Tibial nerve (tissue), 4 donors: ENCODE measurements around the gene SP140. TPM values are rescaled to one million over a fixed set of nuclear protein-coding genes. Genes with fewer than 3 reads are reported as not detected.
"Not testable (repeated sequence)": the region's sequence is repeated elsewhere in the genome, so short reads cannot be mapped to it uniquely, and the experiment has no call there.

Experiments
- DNase-seq, 2 donors: peaks; one replicate each; pipeline ENCODE4 v3.0.0-alpha.2; 2019; ENCODE audit warnings: low spot score in 2 of 2
- H3K27ac ChIP-seq, 4 donors: fragments of 200-600 bp; sonication (generic) in 3 of 4; one replicate each; pipeline ENCODE4 v1.5.1; 2017 to 2019; ENCODE audit warnings: mild to moderate bottlenecking in 1 of 4
- H3K27me3 ChIP-seq, 2 donors: fragments of 200-600 bp; sonication (generic) in 1 of 2; one replicate each; pipeline versions ENCODE4 v1.5.1 to v1.6.0; 2017 to 2019
- H3K36me3 ChIP-seq, 3 donors: fragments of 200-600 bp; sonication (generic); one replicate each; pipeline ENCODE4 v1.5.1; 2018 to 2019
- H3K4me1 ChIP-seq, 4 donors: fragments of 200-600 bp; sonication (generic) in 3 of 4; one replicate each; pipeline ENCODE4 v1.5.1; 2017 to 2019
- H3K4me3 ChIP-seq, 4 donors: fragments of 200-600 bp; sonication (generic) in 3 of 4; one replicate each; pipeline ENCODE4 v1.5.1; 2017 to 2019; ENCODE audit warnings: mild to moderate bottlenecking in 1 of 4, moderate library complexity in 1 of 4
- H3K9me3 ChIP-seq, 4 donors: fragments of 200-600 bp; sonication (generic) in 3 of 4; one replicate each; pipeline ENCODE4 v1.5.1; 2017 to 2019
- CTCF ChIP-seq, 5 experiments: fragments of 200-600 bp in 3 of 5; fragments of 450-650 bp in 2 of 5; sonication (generic) in 3 of 5; IDR thresholded peaks; one replicate each; pipeline ENCODE4 v1.5.1; 2016 to 2019; ENCODE audit warnings: antibody characterized with exemption in 5 of 5, mild to moderate bottlenecking in 3 of 5, moderate library complexity in 2 of 5
- EP300 ChIP-seq, 2 donors: sonication (generic); formaldehyde crosslinking; IDR thresholded peaks; one replicate each; pipeline ENCODE4 v1.6.1; 2017; ENCODE audit warnings: antibody characterized with exemption in 2 of 2, mild to moderate bottlenecking in 1 of 2
- POLR2A ChIP-seq, 2 donors: fragments of 450-650 bp; IDR thresholded peaks; one replicate each; pipeline ENCODE4 v1.6.1; 2017; ENCODE audit warnings: antibody characterized with exemption in 2 of 2, mild to moderate bottlenecking in 2 of 2, moderate library complexity in 2 of 2
- WGBS, 2 donors: methylation state at CpG; one replicate each; pipeline ENCODE4 v1.1.5; 2018; 5-methylcytosine and 5-hydroxymethylcytosine counted together
- total RNA-seq, 4 donors: library from RNA; depleted of rRNA; stranded (reverse); fragments of >200 nt; gene quantifications; one replicate each; pipeline ENCODE4 v1.1.0, GENCODE V29; 2016

Gene SP140
- total RNA-seq, 4 donors from 2014 or later, result 0.63 to 4.5 (median 1.4) TPM

- 91 to 96% methylated on average over 13 to 17 of the region's 23 CpGs for WGBS, 2 donors
Measured at GRCh38 chr2:230305416-230306275, 80.1 kb downstream of the SP140 start.

GRCh38 chr2:230306474-230306873 is 80.9 kb downstream of the SP140 start:
- no peaks in the 10 kb centered on the region for H3K4me1 ChIP-seq
- H3K27ac ChIP-seq, result no peak overlapping the region

More at GRCh38 chr2:230305416-230306275, 80.1 kb downstream of the SP140 start:
- TF ChIP-seq POLR2A (IDR thresholded peaks at IDR 0.05) (no peak), CTCF (IDR thresholded peaks at IDR 0.05) (no peak), EP300 (IDR thresholded peaks at IDR 0.05) (no peak)
- no peak for DNase-seq
- Histone ChIP-seq H3K27me3 (no peaks in the 10 kb centered on the region), H3K36me3 (no peaks in the 10 kb centered on the region), H3K4me1 (no peaks in the 10 kb centered on the region), H3K4me3 (no peak overlapping the region), H3K9me3 (peaks cover 0 to 59% (median 0%) of the 10 kb centered on the region in 4 donors), H3K27ac (no peak overlapping the region)

GRCh38 chr2:230307485-230307884 is 81.9 kb downstream of the SP140 start:
- no peak overlapping the region for H3K4me3 ChIP-seq
- no peak for DNase-seq
- no peaks in the 10 kb centered on the region for H3K27me3 ChIP-seq
- H3K9me3 ChIP-seq, result peaks cover 0 to 40% (median 0%) of the 10 kb centered on the region in 4 donors
- no peaks in the 10 kb centered on the region for H3K4me1 ChIP-seq
- no peak overlapping the region for H3K27ac ChIP-seq
- 100% methylated on average over 2 of the region's 2 CpGs; no CpG with 5 or more reads in 1 of the 2 donors for WGBS, 2 donors
- no peaks in the 10 kb centered on the region for H3K36me3 ChIP-seq
- TF ChIP-seq EP300 (IDR thresholded peaks at IDR 0.05) (no peak), CTCF (IDR thresholded peaks at IDR 0.05) (no peak), POLR2A (IDR thresholded peaks at IDR 0.05) (no peak)

More at GRCh38 chr2:230306474-230306873, 80.9 kb downstream of the SP140 start:
- WGBS, 2 donors, result 58 to 70% methylated on average over 2 of the region's 2 CpGs
- no peaks in the 10 kb centered on the region for H3K27me3 ChIP-seq
- no peaks in the 10 kb centered on the region for H3K36me3 ChIP-seq
- no peak overlapping the region for H3K4me3 ChIP-seq
- peaks cover 0 to 51% (median 0%) of the 10 kb centered on the region in 4 donors for H3K9me3 ChIP-seq
- no peak for DNase-seq
- TF ChIP-seq CTCF (IDR thresholded peaks at IDR 0.05) (no peak), EP300 (IDR thresholded peaks at IDR 0.05) (no peak), POLR2A (IDR thresholded peaks at IDR 0.05) (no peak)

- Histone ChIP-seq H3K4me3 (no peak overlapping the region), H3K4me1 (no peaks in the 10 kb centered on the region), H3K27me3 (no peaks in the 10 kb centered on the region), H3K36me3 (no peaks in the 10 kb centered on the region), H3K27ac (no peak overlapping the region), H3K9me3 (peaks cover 0 to 32% (median 0%) of the 10 kb centered on the region in 4 donors)
- DNase-seq, result no peak
- no peak for TF ChIP-seq POLR2A (IDR thresholded peaks at IDR 0.05)
- TF ChIP-seq EP300 (IDR thresholded peaks at IDR 0.05), result no peak
- TF ChIP-seq CTCF (IDR thresholded peaks at IDR 0.05), result no peak
- WGBS, 2 donors, result 80 to 83% methylated on average over 12 of the region's 12 CpGs
Measured at GRCh38 chr2:230308402-230309000, 83.0 kb downstream of the SP140 start.

- H3K4me1 ChIP-seq, H3K9me3 ChIP-seq, H3K36me3 ChIP-seq, H3K4me3 ChIP-seq, H3K27ac ChIP-seq, DNase-seq, H3K27me3 ChIP-seq: not testable (repeated sequence)
- WGBS, 2 donors, result 100% methylated on average over 1 of the region's 5 CpGs
Measured at GRCh38 chr2:230310792-230311191, 85.3 kb downstream of the SP140 start.

GRCh38 chr2:230311634-230312033 is 86.1 kb downstream of the SP140 start:
- H3K4me1 ChIP-seq, result not testable (repeated sequence)
- WGBS, 2 donors, result 56 to 84% methylated on average over 1 of the region's 1 CpG

More at GRCh38 chr2:230311634-230312033, 86.1 kb downstream of the SP140 start:
- not testable (repeated sequence) for H3K27ac ChIP-seq, DNase-seq, H3K4me3 ChIP-seq, H3K27me3 ChIP-seq, H3K36me3 ChIP-seq, H3K9me3 ChIP-seq
